GM12801 (cell line): ENCODE data around the gene SST.

Source experiments
- TF ChIP-seq, protein P1 (sequence below): IDR thresholded peaks from one replicate; pipeline ENCODE4 v1.5.1; 2011; ENCODE audit warnings: control low read depth; ENCODE audit not compliant: insufficient read length; ENCODE audit errors: extremely low read depth

The SST gene

DNA sequence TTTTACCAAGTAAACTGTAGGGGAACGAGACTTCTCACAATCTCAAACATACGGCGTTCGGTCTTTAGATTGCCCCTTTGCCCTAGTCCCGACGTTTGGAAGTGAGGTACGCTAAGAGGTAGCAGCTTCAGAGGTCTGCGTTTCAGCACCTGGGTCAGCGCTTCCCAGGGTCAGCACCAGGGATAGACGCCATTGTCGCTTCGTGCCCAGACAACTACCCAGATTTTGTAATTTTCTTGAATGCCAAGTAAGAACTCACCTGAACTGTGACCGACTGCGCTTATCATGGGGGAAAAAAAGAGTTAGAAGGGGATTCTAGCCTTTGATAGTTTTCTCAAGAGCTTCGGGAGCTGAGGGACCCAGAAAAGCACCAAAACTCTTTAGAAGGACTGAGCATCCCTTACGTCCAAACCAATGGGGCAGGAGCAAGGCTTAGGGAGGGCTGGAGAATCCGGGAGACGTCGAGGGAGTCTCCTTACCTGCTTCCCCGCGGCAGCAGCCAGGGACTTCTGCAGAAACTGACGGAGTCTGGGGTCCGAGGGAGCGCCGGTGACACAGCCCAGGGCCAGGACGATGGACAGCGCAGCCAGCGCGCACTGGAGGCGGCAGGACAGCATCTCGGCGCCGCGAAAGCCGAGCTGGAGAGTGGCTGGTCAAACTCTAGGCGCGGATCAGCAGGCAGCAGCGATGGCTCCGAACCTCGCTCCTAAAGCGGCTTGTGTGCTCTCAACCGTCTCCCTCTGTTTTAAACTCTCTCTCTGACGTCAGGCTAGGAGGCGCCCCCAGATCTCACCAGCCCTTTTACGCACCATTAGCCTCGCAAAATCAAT, at the start of gene SST:
SST (minus strand) TSS at position 720 of the 830 bp plus-strand sequence; CDS start at position 617, 103 bp downstream.
- TF ChIP-seq, protein P1, sequence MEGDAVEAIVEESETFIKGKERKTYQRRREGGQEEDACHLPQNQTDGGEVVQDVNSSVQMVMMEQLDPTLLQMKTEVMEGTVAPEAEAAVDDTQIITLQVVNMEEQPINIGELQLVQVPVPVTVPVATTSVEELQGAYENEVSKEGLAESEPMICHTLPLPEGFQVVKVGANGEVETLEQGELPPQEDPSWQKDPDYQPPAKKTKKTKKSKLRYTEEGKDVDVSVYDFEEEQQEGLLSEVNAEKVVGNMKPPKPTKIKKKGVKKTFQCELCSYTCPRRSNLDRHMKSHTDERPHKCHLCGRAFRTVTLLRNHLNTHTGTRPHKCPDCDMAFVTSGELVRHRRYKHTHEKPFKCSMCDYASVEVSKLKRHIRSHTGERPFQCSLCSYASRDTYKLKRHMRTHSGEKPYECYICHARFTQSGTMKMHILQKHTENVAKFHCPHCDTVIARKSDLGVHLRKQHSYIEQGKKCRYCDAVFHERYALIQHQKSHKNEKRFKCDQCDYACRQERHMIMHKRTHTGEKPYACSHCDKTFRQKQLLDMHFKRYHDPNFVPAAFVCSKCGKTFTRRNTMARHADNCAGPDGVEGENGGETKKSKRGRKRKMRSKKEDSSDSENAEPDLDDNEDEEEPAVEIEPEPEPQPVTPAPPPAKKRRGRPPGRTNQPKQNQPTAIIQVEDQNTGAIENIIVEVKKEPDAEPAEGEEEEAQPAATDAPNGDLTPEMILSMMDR = no peak

DNA sequence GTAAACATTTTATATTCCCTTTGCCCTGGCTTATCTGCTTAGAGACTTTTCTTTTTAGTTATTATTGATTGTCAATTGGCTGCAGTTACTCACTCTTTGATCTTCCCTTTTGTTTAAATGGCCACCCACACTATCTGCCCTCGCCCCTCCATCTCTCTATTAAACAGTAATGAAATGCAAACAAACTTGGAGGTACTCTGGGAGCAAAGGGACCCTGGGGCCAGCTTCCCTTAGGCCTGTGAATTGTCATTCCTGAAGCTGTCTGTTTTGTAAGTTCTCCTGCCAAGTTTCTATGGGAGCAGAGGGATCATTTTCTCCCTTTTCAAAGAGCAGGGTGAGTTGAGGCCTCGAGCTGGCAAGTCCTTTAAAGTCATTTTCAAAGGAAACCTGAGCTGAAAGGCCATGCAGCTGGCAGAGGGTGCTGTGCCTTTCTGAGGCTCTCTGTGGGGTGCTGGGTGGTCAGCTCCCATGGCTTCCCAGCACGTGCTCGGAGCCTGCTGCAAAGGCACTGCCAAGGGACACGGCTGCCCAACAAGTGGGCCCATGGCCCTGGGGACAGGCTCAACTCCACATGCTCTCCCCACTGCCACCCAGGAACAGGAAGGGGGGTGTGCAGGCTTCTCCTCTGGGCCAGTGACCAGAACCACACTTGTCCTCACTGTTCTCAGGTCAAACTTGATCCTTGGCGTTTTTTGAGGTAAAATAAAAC, 49.6 kb upstream of the SST start:
- TF ChIP-seq, protein P1 = no peak

DNA sequence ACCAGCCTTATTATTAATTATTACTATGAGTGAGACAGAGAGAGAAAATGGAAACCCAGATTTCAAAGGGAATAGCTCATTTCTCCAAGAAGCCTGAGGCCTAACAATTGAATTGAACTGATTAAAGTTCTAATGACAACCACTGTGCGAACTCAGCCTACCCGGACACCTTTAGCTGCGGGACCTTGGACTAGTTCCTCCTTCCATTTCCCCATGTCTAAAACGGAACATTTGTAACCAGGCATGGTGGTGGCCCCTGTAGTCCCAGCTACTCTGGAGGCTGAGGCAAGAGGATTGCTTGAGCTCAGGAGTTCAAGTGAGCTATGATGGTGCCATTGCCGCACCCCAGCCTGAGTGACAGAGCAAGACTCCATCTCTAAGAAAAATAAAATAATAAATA, 48.6 kb upstream of the SST start:
- TF ChIP-seq, protein P1 = no peak

DNA sequence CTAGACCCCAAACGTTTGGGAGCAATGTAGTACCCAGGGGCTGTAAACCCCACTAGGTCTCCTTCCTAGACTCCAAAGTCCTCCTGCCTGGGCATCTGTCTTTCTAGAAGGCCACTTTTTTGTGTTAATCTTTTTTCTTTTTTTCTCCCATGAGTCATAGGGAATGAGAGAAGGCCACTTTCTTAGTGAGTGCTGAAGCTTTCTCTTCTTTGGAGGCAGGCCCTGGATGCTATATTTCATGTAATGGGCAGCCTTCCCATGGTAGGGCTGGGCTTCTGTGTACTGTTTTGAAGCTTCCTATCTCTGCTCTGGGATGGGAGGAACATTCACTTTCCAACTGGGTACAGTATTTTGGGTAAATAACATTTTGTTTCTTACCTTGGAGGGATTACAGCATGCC, 47.4 kb upstream of the SST start:
- TF ChIP-seq, protein P1 = no peak

DNA sequence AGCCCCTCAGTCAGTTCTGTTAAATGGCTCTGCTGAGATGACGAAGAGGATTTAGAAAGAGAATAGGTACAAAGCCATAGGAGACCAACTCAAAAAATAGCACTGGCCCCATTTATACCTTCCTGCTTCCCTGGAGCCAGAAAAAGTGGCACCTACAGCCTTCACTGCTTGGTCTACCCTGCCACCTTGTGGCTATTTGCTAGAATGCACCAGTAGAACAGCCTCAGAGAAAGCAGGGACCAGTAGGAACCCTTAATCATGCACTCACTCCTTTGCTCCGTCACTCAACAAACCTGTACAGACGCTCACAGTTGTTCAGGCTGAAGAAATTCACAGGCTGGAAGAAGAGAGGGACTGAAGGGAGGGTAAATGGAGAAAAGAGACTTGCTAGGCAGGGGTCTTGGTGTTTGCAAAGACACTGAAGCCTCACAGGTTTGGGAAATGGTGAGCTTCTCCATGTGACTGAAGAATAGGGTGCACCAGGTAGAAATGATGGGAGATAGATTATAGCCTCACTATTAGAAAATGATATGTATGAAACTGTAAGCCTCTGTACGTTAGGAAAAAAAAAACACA, 44.3 kb upstream of the SST start:
- TF ChIP-seq, protein P1 = peak; percentile 70

DNA sequence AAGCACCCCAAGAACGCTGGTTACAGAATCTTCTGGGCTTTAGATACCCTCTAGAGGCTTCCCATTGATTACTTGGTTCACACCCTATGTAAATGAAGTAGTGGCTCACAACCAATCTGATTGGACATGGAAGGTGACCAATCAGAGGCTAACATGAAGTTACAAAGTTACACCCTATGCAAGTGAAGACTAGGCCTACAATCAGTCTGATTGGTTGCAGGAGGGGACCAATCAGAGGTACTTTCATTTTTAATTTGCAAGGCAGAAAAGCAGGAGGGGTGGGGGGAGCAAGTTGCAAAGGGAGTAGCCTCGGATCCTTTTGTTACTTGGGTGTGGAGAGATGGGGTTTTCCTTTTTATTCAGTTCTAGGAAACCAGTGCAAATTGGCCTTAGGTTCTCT, 43.3 kb upstream of the SST start:
- TF ChIP-seq, protein P1 = no peak

DNA sequence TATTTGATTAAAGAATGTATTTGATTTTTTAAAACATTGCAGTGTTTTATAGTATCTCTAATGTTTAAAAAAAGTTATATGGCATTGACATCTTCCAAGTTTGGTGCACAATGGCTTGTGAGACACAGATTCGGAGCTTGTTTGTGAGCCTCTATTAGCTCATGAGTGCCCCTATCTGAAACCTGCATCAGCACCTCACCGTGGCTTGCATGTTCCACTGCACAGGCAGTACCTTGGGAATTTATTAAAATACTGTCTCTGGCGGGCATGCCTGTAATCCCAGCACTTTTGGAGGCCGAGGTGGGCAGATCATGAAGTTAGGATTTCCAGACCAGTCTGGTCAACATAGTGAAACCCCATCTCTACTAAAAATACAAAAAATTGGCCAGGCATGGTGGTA, 39.0 kb upstream of the SST start:
- TF ChIP-seq, protein P1 = no peak
